ENCODE data around the gene MAP3K10.

The MAP3K10 gene

DNA sequence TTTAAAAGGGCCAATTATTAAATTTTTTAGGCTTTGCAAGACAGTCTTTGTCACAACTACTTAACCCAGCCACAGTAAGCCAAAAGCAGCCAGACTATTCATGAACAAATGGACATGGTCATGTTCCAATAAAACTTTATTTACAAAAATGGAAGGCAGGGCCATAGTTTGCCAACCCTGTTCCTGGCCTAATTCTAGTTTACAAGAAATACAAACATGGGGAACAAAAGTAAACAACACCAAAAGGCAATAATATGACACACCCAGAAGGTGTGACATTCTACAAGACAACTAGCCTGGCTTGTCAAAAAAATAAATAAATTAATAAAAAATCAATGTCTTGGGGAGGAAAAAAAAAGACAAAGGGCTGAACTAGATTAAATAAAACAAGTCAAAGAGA is 60.0 kb downstream of the MAP3K10 start:
- Histone ChIP-seq H3K4me1 (ENCODE audit: control insufficient read depth, insufficient read depth, low read length) (peaks cover 6% of the 10 kb centered on the region), H3K36me3 (ENCODE audit: control insufficient read depth, insufficient read depth, low read length) (peaks cover 8% of the 10 kb centered on the region)

DNA sequence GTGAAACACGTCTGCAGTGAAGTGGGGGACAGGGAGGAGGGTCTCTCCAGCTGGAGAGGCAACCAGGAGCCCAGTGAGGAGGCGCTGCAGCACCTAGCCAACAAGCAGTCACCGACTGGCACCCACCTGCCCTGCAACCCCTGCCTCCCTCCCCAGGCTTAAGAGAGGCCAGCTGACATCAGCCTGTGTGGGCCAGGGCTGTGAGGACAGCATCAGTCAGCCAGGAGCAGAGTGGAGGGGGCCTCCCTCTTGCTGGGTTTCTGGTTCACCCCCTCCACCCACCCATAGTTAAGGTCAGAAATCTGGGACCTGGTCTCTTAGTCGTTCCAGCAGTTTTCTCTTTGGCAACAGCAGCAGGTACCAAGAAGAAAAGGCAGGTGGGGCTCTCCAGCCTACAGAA is 60.8 kb downstream of the MAP3K10 start:
- Histone ChIP-seq H3K36me3 (ENCODE audit: control insufficient read depth, insufficient read depth, low read length) (peaks cover 14% of the 10 kb centered on the region), H3K4me1 (ENCODE audit: control insufficient read depth, insufficient read depth, low read length) (peaks cover 8% of the 10 kb centered on the region), H3K27me3 (ENCODE audit: control insufficient read depth, insufficient read depth, low read length) (no peaks in the 10 kb centered on the region), H3K9ac (ENCODE audit: low read length) (no peak overlapping the region), H3K4me3 (ENCODE audit: low read length) (no peak overlapping the region), H3K9me3 (ENCODE audit: control insufficient read depth, low read length) (no peaks in the 10 kb centered on the region)

More for the DNA sequence above, 60.0 kb downstream of the MAP3K10 start:
- H3K9me3 ChIP-seq (ENCODE audit: control insufficient read depth, low read length): no peaks in the 10 kb centered on the region
- no peaks in the 10 kb centered on the region for H3K27me3 ChIP-seq (ENCODE audit: control insufficient read depth, insufficient read depth, low read length)
- H3K9ac ChIP-seq (ENCODE audit: low read length): no peak overlapping the region
- H3K4me3 ChIP-seq (ENCODE audit: low read length): no peak overlapping the region

DNA sequence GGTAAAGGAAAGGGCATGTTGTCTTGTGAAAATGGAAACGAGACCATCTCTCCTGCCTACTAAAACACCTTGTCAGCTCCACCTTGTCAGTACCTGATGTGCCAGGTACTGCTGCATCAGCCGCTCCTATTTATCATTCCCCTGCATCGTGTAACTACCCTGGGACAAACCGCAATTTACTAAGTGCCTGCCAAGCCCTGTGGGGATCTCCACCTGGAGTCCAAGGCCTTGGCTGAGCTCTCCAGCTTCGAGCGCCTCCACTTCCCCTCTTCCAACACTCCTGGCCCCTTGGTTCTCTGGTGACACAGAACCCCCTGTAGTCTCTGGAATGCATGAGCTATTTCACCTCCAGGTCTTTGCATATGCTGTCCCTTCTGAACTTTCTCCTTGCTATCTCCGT is 61.2 kb downstream of the MAP3K10 start:
- peaks cover 16% of the 10 kb centered on the region for H3K36me3 ChIP-seq (ENCODE audit: control insufficient read depth, insufficient read depth, low read length)
- no peaks in the 10 kb centered on the region for H3K27me3 ChIP-seq (ENCODE audit: control insufficient read depth, insufficient read depth, low read length)
- no peak overlapping the region for H3K4me3 ChIP-seq (ENCODE audit: low read length)
- H3K9me3 ChIP-seq (ENCODE audit: control insufficient read depth, low read length): no peaks in the 10 kb centered on the region
- no peak overlapping the region for H3K9ac ChIP-seq (ENCODE audit: low read length)
- peaks cover 8% of the 10 kb centered on the region for H3K4me1 ChIP-seq (ENCODE audit: control insufficient read depth, insufficient read depth, low read length)

GRCh38 chr19:40253611-40254092 is 62.4 kb downstream of the MAP3K10 start:
- peaks cover 16% of the 10 kb centered on the region for H3K36me3 ChIP-seq (ENCODE audit: control insufficient read depth, insufficient read depth, low read length)
- no peaks in the 10 kb centered on the region for H3K9me3 ChIP-seq (ENCODE audit: control insufficient read depth, low read length)
- H3K4me1 ChIP-seq (ENCODE audit: control insufficient read depth, insufficient read depth, low read length): peaks cover 8% of the 10 kb centered on the region
- H3K9ac ChIP-seq (ENCODE audit: low read length): no peak overlapping the region
- no peak overlapping the region for H3K4me3 ChIP-seq (ENCODE audit: low read length)
- no peaks in the 10 kb centered on the region for H3K27me3 ChIP-seq (ENCODE audit: control insufficient read depth, insufficient read depth, low read length)

DNA sequence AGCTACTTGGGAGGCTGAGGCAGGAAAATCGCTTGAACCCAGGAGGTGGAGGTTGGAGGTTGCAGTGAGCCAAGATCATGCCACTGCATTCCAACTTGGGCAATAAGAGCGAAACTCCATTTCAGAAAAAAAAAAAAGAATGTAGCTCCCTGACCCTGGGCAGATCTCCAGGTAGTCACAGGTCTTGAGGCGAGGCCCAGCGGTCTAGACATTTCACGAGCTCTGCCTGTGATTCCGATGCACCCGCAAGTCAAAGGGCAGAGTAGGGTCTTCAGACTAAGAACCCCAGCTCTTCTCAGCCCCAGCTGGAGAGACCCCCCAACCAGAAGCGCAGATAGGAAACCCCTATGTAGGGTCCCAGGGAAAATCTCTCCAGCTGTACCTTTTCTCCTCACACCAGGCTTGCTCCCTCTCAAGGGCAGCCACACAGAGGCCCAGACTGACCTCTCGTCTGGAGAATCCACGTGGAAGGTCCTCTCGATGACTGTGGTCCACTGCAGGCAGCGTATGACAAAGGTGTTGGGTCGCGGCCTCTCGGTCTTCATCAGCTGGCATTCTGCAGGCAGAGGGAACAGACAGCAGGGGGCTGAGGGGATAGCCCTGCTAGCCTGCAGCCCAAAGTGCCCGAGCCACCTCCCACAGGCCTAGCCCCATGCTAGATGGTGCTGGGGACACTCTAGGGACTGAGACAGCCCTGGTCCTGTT is 63.6 kb downstream of the MAP3K10 start:
- peaks cover 8% of the 10 kb centered on the region for H3K4me1 ChIP-seq (ENCODE audit: control insufficient read depth, insufficient read depth, low read length)
- H3K36me3 ChIP-seq (ENCODE audit: control insufficient read depth, insufficient read depth, low read length): peaks cover 16% of the 10 kb centered on the region
- no peak overlapping the region for H3K9ac ChIP-seq (ENCODE audit: low read length)
- no peak overlapping the region for H3K4me3 ChIP-seq (ENCODE audit: low read length)
- H3K9me3 ChIP-seq (ENCODE audit: control insufficient read depth, low read length): no peaks in the 10 kb centered on the region
- H3K27me3 ChIP-seq (ENCODE audit: control insufficient read depth, insufficient read depth, low read length): no peaks in the 10 kb centered on the region

GRCh38 chr19:40255619-40256166 is 64.5 kb downstream of the MAP3K10 start:
- no peaks in the 10 kb centered on the region for H3K27me3 ChIP-seq (ENCODE audit: control insufficient read depth, insufficient read depth, low read length)
- no peaks in the 10 kb centered on the region for H3K9me3 ChIP-seq (ENCODE audit: control insufficient read depth, low read length)
- no peak overlapping the region for H3K9ac ChIP-seq (ENCODE audit: low read length)
- H3K4me3 ChIP-seq (ENCODE audit: low read length): no peak overlapping the region
- H3K36me3 ChIP-seq (ENCODE audit: control insufficient read depth, insufficient read depth, low read length): peaks cover 16% of the 10 kb centered on the region
- peaks cover 8% of the 10 kb centered on the region for H3K4me1 ChIP-seq (ENCODE audit: control insufficient read depth, insufficient read depth, low read length)

- Histone ChIP-seq H3K36me3 (ENCODE audit: control insufficient read depth, insufficient read depth, low read length) (peaks cover 16% of the 10 kb centered on the region), H3K4me1 (ENCODE audit: control insufficient read depth, insufficient read depth, low read length) (peaks cover 8% of the 10 kb centered on the region)
These were observed 65.3 kb downstream of the MAP3K10 start for GRCh38 chr19:40256512-40256911.

GRCh38 chr19:40257096-40257517 is 65.9 kb downstream of the MAP3K10 start:
- H3K9me3 ChIP-seq (ENCODE audit: control insufficient read depth, low read length): no peaks in the 10 kb centered on the region
- H3K36me3 ChIP-seq (ENCODE audit: control insufficient read depth, insufficient read depth, low read length): peaks cover 16% of the 10 kb centered on the region
- H3K27me3 ChIP-seq (ENCODE audit: control insufficient read depth, insufficient read depth, low read length): no peaks in the 10 kb centered on the region
- peaks cover 8% of the 10 kb centered on the region for H3K4me1 ChIP-seq (ENCODE audit: control insufficient read depth, insufficient read depth, low read length)
- no peak overlapping the region for H3K9ac ChIP-seq (ENCODE audit: low read length)
- no peak overlapping the region for H3K4me3 ChIP-seq (ENCODE audit: low read length)

More at GRCh38 chr19:40256512-40256911, 65.3 kb downstream of the MAP3K10 start:
- no peaks in the 10 kb centered on the region for H3K9me3 ChIP-seq (ENCODE audit: control insufficient read depth, low read length)
- H3K9ac ChIP-seq (ENCODE audit: low read length): no peak overlapping the region
- no peaks in the 10 kb centered on the region for H3K27me3 ChIP-seq (ENCODE audit: control insufficient read depth, insufficient read depth, low read length)
- H3K4me3 ChIP-seq (ENCODE audit: low read length): no peak overlapping the region

DNA sequence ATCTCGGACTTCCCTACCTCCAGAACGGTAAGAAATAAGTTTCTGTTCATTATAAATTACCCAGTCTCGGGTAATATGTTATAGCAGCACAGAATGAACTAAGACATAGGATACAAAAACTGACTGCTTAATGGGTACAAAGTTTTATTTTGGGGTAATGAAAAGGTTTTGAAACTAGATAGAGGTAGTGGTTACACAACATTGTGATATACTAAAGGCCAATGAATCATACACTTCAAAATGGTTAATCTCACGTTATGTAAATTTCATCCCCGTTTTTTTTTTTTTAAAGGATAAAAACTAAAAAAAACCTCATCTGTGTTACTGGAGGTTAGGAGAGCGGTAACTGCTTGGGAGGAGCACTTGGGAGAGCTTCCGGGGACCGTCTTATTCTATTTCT is 70.4 kb downstream of the MAP3K10 start:
- peaks cover 10% of the 10 kb centered on the region for H3K36me3 ChIP-seq (ENCODE audit: control insufficient read depth, insufficient read depth, low read length)
- H3K9ac ChIP-seq (ENCODE audit: low read length): no peak overlapping the region
- no peaks in the 10 kb centered on the region for H3K9me3 ChIP-seq (ENCODE audit: control insufficient read depth, low read length)
- no peaks in the 10 kb centered on the region for H3K4me1 ChIP-seq (ENCODE audit: control insufficient read depth, insufficient read depth, low read length)
- H3K4me3 ChIP-seq (ENCODE audit: low read length): no peak overlapping the region
- no peaks in the 10 kb centered on the region for H3K27me3 ChIP-seq (ENCODE audit: control insufficient read depth, insufficient read depth, low read length)

DNA sequence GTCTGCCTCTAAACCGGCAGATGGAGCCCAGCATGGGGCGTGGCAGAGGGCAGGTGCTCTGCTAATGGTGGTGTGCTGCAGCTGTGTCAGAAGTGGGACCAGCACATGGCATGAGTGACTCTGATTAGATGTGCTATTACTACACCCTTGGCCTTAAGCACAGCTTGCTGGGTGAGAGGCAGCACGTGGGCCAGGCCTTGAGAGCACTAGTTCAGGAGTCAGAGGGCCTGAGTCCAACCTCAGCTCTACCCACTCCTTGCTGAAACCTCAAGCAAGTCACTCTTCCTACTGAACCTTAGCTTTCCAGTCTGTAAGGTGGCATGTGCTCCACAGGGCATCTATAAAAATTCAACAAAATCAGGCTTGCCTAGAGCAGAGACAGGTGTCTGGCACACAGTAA is 71.2 kb downstream of the MAP3K10 start:
- peaks cover 5% of the 10 kb centered on the region for H3K36me3 ChIP-seq (ENCODE audit: control insufficient read depth, insufficient read depth, low read length)
- H3K27me3 ChIP-seq (ENCODE audit: control insufficient read depth, insufficient read depth, low read length): no peaks in the 10 kb centered on the region
- H3K4me3 ChIP-seq (ENCODE audit: low read length): no peak overlapping the region
- no peaks in the 10 kb centered on the region for H3K9me3 ChIP-seq (ENCODE audit: control insufficient read depth, low read length)
- H3K9ac ChIP-seq (ENCODE audit: low read length): no peak overlapping the region
- H3K4me1 ChIP-seq (ENCODE audit: control insufficient read depth, insufficient read depth, low read length): no peaks in the 10 kb centered on the region

DNA sequence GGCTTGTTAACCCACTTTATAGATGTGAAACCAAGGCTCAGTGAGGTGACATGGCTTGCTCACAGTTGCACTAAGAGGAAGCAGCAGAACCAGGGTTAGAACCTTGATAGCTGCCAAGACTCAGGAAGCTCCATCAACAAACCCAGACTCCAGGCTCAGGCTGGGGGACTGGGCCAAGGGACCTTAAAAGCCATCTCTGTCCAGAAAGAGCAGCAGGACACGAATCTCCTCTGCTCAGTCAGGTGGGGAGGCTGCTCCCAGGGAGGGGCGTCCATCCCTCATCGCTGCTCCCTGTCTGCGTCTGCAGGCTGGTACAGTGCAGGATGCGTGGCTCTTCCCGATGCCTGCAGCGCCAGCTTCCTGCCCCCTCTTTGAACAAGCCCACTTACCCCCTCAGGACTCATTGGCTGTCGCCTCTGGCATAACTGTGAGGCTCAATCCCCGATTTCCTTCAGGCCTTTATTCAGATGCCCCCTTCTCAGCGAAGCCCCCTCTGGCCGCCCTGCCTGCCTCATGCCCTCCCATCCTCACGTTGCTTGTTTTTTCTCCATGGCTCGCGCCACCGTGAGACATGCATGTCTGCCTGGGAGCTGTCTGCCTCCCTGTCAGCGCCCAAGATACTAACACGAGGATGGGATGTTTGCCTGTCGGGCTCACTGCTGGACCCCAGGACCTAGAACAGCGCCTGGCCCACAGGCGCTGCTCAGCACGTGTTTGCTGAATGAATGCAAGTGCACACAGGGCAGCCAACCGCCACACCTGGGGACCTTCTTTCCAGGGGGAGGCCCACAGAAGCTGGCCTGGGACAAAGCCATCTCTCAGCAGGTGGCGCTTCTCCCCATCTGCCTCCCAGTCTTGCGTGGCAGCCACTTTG is 72.5 kb downstream of the MAP3K10 start:
- H3K4me1 ChIP-seq (ENCODE audit: control insufficient read depth, insufficient read depth, low read length): no peaks in the 10 kb centered on the region
- no peak overlapping the region for H3K4me3 ChIP-seq (ENCODE audit: low read length)
- H3K9me3 ChIP-seq (ENCODE audit: control insufficient read depth, low read length): no peaks in the 10 kb centered on the region
- peaks cover 5% of the 10 kb centered on the region for H3K36me3 ChIP-seq (ENCODE audit: control insufficient read depth, insufficient read depth, low read length)
- no peak overlapping the region for H3K9ac ChIP-seq (ENCODE audit: low read length)
- no peaks in the 10 kb centered on the region for H3K27me3 ChIP-seq (ENCODE audit: control insufficient read depth, insufficient read depth, low read length)

Measured in mucosa of stomach (tissue), 1 donor.